Right atrium auricular region (tissue), 2 donors: Measurements from ENCODE around the gene SNAPC4. TPM values are rescaled to one million over a fixed set of nuclear protein-coding genes. Genes with fewer than 3 reads are reported as not detected.

ENCODE experiments used
- DNase-seq: peaks from one replicate; pipeline ENCODE4 v3.0.0-alpha.2; 2019; ENCODE audit warnings: low spot score
- H3K27ac ChIP-seq, 2 donors: fragments of 200-600 bp; sonication (generic); 1 replicate in 1 of 2; 2 replicates in 1 of 2; pipeline ENCODE4 v1.5.1; 2016 to 2019
- H3K27me3 ChIP-seq, 2 donors: fragments of 200-600 bp; sonication (generic); one replicate each; pipeline versions ENCODE4 v1.5.1 to v1.6.0; 2017 to 2019
- H3K36me3 ChIP-seq: fragments of 200-600 bp; sonication (generic); one replicate; pipeline ENCODE4 v1.5.1; 2016
- H3K4me1 ChIP-seq, 2 donors: fragments of 200-600 bp; sonication (generic); one replicate each; pipeline versions ENCODE4 v1.5.1 to v1.6.0; 2017 to 2019
- H3K4me3 ChIP-seq, 2 donors: fragments of 200-600 bp; sonication (generic); 1 replicate in 1 of 2; 2 replicates in 1 of 2; pipeline ENCODE4 v1.5.1; 2017 to 2019; ENCODE audit warnings: mild to moderate bottlenecking in 1 of 2, moderate library complexity in 1 of 2
- H3K9me3 ChIP-seq, 2 donors: fragments of 200-600 bp; sonication (generic); one replicate each; pipeline ENCODE4 v1.5.1; 2019
- total RNA-seq, 2 donors: library from RNA; depleted of rRNA; stranded (reverse); fragments of >200 nt; gene quantifications; one replicate each; pipeline ENCODE4 v1.1.0, GENCODE V29; 2016
- TF ChIP-seq, protein P1 (sequence below), 2 donors: fragments of 200-600 bp; sonication (generic); IDR thresholded peaks; one replicate each; pipeline ENCODE4 v1.5.1; 2019; ENCODE audit warnings: antibody characterized with exemption in 2 of 2

The SNAPC4 gene
- 1 to 10 TPM; 2.5 to 4.4 TPM for total RNA-seq

DNA sequence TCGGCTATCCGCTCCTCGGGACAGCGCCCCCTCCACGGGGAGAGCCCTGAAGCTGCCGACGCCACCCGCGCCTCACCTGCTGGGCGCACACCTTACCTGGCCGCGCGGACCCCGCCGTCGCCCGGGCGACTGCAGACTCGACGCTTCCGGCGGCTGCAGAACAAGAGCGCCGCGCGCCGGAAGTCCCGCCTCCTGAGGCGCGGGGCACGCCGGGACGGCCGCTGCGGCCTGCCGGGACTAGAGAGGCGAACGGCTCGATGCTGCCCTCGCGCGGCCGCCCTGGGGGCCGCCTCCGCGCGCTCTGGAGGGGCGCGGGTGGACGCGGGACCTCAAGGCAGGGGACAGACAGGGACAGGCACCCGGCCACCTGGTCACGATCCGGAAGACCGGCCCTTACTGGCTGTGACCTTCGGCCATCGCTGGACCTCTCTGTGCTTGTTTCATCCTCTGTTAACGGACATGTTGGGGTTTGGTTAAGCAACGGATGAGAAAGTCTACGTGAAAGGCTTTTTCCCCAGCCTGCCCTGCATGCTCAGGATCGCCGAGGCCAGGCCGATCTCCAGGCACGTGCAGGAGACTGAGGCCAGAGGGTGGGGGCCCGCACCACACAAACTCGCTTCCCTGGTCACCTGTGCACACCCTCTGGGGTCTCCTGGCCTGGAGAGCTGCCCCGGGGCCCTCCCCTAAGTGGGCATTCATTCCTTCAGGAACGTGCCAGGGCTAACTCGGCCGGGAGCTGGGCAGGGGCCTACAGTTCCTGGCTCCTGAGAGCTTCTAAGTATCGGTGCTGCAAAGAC is at the start of gene SNAPC4:
Gene SNAPC4, minus strand, starts transcription at position 133 of the 797 bp plus-strand sequence. CDS start 1,742 bp downstream, outside the sequence.
- Histone ChIP-seq H3K4me1 (peaks cover 0 to 21% of the 10 kb centered on the region in 2 donors), H3K9me3 (no peaks in the 10 kb centered on the region), H3K27me3 (no peaks in the 10 kb centered on the region), H3K36me3 (peaks cover 20% of the 10 kb centered on the region), H3K4me3 (peak within 1 kb of the TSS; percentile 91 to 98), H3K27ac (peak within 1 kb of the TSS; percentile 38 to 62)
- peak; percentile 76 for DNase-seq
- TF ChIP-seq, protein P1, sequence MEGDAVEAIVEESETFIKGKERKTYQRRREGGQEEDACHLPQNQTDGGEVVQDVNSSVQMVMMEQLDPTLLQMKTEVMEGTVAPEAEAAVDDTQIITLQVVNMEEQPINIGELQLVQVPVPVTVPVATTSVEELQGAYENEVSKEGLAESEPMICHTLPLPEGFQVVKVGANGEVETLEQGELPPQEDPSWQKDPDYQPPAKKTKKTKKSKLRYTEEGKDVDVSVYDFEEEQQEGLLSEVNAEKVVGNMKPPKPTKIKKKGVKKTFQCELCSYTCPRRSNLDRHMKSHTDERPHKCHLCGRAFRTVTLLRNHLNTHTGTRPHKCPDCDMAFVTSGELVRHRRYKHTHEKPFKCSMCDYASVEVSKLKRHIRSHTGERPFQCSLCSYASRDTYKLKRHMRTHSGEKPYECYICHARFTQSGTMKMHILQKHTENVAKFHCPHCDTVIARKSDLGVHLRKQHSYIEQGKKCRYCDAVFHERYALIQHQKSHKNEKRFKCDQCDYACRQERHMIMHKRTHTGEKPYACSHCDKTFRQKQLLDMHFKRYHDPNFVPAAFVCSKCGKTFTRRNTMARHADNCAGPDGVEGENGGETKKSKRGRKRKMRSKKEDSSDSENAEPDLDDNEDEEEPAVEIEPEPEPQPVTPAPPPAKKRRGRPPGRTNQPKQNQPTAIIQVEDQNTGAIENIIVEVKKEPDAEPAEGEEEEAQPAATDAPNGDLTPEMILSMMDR (IDR thresholded peaks at IDR 0.05) = peak; percentile 93 to 99

DNA sequence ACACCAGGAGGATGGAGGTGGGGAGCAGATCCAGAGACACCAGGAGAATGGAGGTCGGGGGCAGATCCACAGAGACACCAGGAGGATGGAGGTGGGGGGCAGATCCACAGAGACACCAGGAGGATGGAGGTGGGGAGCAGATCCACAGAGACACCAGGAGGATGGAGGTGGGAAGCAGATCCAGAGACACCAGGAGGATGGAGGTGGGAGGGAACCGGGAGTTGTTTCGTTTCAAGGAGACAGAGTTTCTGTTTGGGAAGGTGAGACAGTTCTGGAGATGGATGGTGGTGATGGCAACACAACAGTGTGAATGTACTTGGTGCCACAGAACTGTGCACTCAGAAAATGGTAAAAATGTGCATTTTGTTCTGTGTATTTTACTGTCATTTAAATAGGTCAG is 48.7 kb upstream of the SNAPC4 start:
- no peaks in the 10 kb centered on the region for H3K4me1 ChIP-seq
- H3K36me3 ChIP-seq = peaks cover 85% of the 10 kb centered on the region
- TF ChIP-seq, protein P1 (IDR thresholded peaks at IDR 0.05) = no peak
- H3K27me3 ChIP-seq = no peaks in the 10 kb centered on the region
- no peaks in the 10 kb centered on the region for H3K9me3 ChIP-seq
- no peak for DNase-seq
- H3K4me3 ChIP-seq = no peak overlapping the region
- no peak overlapping the region for H3K27ac ChIP-seq

GRCh38 chr9:136447173-136447778 is 47.3 kb upstream of the SNAPC4 start:
- TF ChIP-seq, protein P1 (IDR thresholded peaks at IDR 0.05) = no peak
- no peak overlapping the region for H3K4me3 ChIP-seq
- H3K27ac ChIP-seq = no peak overlapping the region
- H3K4me1 ChIP-seq = no peaks in the 10 kb centered on the region
- peaks cover 93% of the 10 kb centered on the region for H3K36me3 ChIP-seq
- no peaks in the 10 kb centered on the region for H3K9me3 ChIP-seq
- H3K27me3 ChIP-seq = no peaks in the 10 kb centered on the region
- DNase-seq = no peak

DNA sequence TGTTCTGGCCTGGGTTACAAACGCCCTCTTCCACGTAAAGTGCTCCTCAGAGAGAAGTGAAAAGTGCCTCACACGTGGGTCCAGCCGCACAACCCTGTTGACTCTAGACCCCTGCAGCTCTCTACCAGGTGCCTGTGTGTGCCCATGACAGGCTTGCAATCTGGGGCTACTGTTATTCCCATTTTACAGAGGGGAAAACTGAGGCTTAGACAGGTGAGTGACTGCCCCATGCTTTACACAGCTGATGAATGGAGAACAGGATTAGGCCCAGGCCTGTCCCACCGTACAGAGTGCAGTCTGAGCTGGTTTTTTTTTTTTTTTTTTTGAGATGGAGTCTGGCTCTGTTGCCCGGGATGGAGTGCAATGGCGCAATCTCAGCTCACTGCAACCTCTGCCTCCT is 45.8 kb upstream of the SNAPC4 start:
- H3K4me3 ChIP-seq = no peak overlapping the region
- no peaks in the 10 kb centered on the region for H3K4me1 ChIP-seq
- peaks cover 98% of the 10 kb centered on the region for H3K36me3 ChIP-seq
- DNase-seq = no peak
- H3K9me3 ChIP-seq = no peaks in the 10 kb centered on the region
- no peaks in the 10 kb centered on the region for H3K27me3 ChIP-seq
- TF ChIP-seq, protein P1 (IDR thresholded peaks at IDR 0.05) = no peak
- H3K27ac ChIP-seq = no peak overlapping the region

DNA sequence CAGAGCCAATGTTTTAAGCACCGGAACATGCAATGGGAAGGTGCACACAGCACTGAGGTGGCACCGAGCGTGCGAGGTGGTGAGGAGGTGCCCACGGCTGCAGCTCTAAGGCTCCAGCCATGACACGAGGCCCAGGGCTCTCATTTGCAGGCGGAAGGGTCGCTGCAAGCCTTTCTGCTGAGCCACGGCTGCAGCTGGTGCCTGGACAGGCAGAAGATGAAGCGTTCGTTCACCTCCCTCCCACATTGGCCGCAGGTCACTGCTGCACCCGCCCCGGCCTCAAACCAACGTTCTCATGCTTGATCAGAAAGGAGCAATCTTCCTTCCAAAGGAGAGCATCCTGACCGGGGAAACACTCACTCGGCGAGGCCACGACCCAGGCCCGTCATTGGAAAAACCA is 44.1 kb upstream of the SNAPC4 start:
- H3K27ac ChIP-seq = no peak overlapping the region
- peaks cover 83% of the 10 kb centered on the region for H3K36me3 ChIP-seq
- H3K9me3 ChIP-seq = no peaks in the 10 kb centered on the region
- TF ChIP-seq, protein P1 (IDR thresholded peaks at IDR 0.05) = no peak
- peaks cover 0 to 9% of the 10 kb centered on the region in 2 donors for H3K4me1 ChIP-seq
- no peak overlapping the region for H3K4me3 ChIP-seq
- no peaks in the 10 kb centered on the region for H3K27me3 ChIP-seq
- no peak for DNase-seq
